Activated T-helper 1 cell treated with anti-CD3 and anti-CD28 coated beads, Interleukin-2, amount 50 U/mL, for 16 hours (primary cell): Measurements from ENCODE around the gene ITLN1.

Experiments
- DNase-seq, 2 donors: peaks; one replicate each; pipeline ENCODE4 v3.0.0-alpha.2; 2020; ENCODE audit warnings: low read depth in 1 of 2, low spot score in 1 of 2

ITLN1 gene

GRCh38 chr1:160858507-160858906 is 26.5 kb downstream of the ITLN1 start:
- DNase-seq = no peak

- DNase-seq = no peak
These were observed 26.9 kb downstream of the ITLN1 start for GRCh38 chr1:160858097-160858496.

- no peak for DNase-seq
These were observed 29.6 kb downstream of the ITLN1 start for GRCh38 chr1:160855181-160855981.

- no peak for DNase-seq
These were observed 31.2 kb downstream of the ITLN1 start for GRCh38 chr1:160853754-160854153.

- no peak for DNase-seq
These were observed 32.0 kb downstream of the ITLN1 start for GRCh38 chr1:160853014-160853413.

GRCh38 chr1:160850993-160851392 is 34.0 kb downstream of the ITLN1 start:
- no peak for DNase-seq

GRCh38 chr1:160850541-160850940 is 34.4 kb downstream of the ITLN1 start:
- no peak for DNase-seq

GRCh38 chr1:160846281-160846680 is 38.7 kb downstream of the ITLN1 start:
- no peak for DNase-seq

GRCh38 chr1:160844447-160845232 is 40.3 kb downstream of the ITLN1 start:
- no peak for DNase-seq

- DNase-seq = no peak
These were observed 43.9 kb downstream of the ITLN1 start for GRCh38 chr1:160841079-160841478.

GRCh38 chr1:160839746-160840145 is 45.2 kb downstream of the ITLN1 start:
- no peak for DNase-seq

GRCh38 chr1:160838888-160839287 is 46.1 kb downstream of the ITLN1 start:
- no peak for DNase-seq

- DNase-seq = peak; percentile 68 to 76
These were observed 47.3 kb downstream of the ITLN1 start for GRCh38 chr1:160837558-160838205.

- DNase-seq = no peak
These were observed 47.9 kb downstream of the ITLN1 start for GRCh38 chr1:160836981-160837557.

- no peak for DNase-seq
These were observed 48.4 kb downstream of the ITLN1 start for GRCh38 chr1:160836561-160836960.

GRCh38 chr1:160835751-160836150 is 49.2 kb downstream of the ITLN1 start:
- DNase-seq = no peak

- peak in 1 of 2 donors; percentile 29 for DNase-seq
These were observed 49.9 kb downstream of the ITLN1 start for GRCh38 chr1:160834945-160835565.

- peak; percentile 61 to 62 for DNase-seq
These were observed 54.4 kb downstream of the ITLN1 start for GRCh38 chr1:160830321-160831153.

GRCh38 chr1:160829766-160830165 is 55.2 kb downstream of the ITLN1 start:
- no peak for DNase-seq

- no peak for DNase-seq
These were observed 57.6 kb downstream of the ITLN1 start for GRCh38 chr1:160827418-160827817.
